ENCODE measurements around the gene TOR3A.
"Not testable (repeated sequence)": the region's sequence is repeated elsewhere in the genome, so short reads cannot be mapped to it uniquely, and the experiment has no call there.

Gene TOR3A

DNA sequence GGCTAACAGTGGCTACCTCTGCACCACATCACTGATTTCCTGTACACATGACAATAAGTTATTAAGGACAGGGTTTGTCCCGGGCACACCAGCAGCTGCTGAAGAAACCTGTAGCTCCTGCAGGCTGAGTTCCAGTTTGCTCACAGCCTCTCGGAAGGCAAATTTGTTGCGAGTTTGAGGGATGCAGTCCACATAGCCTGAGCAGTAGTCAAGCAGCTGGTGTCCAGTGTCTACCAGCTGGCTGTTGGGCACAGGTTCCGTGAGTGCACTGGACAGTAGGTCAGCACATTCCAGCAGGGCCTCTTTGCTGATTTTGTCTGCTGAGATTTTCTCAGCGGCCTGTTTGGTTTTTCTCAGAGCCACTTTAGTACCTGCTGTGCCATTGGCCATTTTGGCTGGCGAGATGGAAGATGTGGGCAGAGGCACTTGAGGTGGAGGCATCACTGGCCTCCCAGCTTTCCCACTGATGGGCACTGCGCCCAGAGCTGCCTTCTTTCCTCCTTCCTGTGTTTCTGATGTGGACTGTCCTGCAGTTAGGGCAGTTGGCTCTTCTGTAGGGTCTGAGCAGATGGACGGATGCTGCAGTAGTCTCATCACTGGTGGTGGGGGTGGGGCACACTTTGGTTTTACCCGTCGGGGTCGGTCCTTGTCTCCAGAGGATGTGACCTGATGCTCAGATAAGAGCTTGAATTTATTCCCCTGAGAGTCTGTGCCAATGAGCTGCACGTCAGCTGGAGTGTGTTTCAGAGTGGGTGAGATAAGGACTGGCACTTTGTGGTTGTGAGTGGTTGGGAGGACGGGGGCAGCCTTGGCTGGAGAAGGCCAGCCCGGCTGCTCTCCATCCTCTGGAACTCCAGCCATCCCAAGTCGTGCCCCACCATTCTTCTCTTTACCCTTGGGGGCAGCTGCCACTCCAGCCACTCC, 26.1 kb downstream of the TOR3A start:
- no peak for DNase-seq (ENCODE audit: low read depth)

DNA sequence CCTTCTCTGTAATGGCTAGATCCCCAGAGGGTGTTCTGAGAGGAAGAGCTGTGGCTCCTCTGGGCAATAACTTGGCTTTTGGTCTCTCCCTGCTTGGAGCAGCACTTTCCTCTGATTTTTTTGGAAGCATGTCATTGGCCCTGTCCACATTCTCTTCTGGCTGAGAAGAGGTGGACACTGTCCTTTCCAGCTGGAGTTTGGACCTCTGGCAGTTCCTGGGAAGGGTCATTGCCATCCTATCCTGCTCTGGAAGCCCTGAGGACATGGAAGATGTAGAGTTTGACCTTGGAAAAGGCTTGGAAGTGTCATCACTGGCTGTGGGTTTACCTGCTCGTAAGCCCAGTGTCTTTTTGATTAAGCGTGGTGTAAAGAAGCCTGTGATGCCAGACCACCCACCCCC, 26.8 kb downstream of the TOR3A start:
- DNase-seq (ENCODE audit: low read depth): no peak

DNA sequence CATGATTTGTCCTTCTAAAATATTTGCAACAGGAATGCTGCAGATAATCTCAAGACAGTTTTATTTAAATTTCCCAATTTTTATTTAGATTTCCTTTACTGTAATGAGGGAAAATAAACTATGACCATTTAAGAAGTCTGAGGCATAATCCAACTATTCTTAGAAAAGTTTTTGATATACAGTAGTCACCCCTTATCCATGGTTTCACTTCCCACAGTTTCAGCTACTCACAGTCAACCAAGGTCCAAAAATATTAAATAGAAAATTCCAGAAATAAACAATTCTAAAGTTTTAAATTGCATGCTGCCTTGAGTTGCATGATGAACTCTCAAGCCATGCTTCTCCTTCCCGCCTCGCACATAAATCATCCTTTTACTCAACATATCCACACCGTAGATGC, 33.3 kb downstream of the TOR3A start:
- no peak for DNase-seq (ENCODE audit: low read depth)

DNA sequence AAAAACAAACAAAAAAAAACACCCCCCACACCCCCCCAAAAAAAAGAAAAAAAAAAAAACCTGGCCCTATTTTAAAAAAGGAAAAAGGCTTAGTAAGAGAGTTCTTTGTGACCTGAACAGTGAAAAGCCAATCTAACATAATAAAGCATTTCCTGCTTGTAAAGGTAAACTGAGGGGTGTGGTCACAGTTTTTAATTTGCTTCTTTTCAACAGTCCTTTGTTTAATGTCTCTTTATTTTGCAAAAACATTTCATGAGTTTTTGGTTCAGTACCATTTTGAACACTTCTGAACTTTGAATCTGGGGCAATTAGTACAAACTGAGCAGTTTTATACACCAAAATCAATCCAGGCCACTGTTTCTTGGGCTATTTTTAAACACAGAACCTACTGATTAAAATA, 37.6 kb downstream of the TOR3A start:
- no peak for DNase-seq (ENCODE audit: low read depth)

DNA sequence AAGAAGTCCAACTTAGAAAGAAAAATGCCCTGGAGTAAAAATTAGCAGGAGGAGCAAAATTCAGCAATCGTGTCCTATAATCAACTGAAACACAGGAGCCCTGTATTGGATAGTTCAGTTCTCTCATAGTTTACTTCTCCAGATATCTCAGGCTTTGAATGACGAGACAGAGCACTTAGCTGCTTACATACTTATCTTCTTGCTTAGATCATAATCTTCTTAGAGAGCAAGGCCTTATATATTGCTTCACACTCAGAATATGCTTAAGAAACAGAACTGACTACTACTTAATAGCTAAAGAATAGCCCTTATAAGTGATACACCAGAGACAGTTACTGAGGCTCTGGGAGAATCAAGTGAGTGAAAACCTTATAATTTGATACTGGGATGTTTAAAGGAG, 38.9 kb downstream of the TOR3A start:
- no peak for DNase-seq (ENCODE audit: low read depth)

DNA sequence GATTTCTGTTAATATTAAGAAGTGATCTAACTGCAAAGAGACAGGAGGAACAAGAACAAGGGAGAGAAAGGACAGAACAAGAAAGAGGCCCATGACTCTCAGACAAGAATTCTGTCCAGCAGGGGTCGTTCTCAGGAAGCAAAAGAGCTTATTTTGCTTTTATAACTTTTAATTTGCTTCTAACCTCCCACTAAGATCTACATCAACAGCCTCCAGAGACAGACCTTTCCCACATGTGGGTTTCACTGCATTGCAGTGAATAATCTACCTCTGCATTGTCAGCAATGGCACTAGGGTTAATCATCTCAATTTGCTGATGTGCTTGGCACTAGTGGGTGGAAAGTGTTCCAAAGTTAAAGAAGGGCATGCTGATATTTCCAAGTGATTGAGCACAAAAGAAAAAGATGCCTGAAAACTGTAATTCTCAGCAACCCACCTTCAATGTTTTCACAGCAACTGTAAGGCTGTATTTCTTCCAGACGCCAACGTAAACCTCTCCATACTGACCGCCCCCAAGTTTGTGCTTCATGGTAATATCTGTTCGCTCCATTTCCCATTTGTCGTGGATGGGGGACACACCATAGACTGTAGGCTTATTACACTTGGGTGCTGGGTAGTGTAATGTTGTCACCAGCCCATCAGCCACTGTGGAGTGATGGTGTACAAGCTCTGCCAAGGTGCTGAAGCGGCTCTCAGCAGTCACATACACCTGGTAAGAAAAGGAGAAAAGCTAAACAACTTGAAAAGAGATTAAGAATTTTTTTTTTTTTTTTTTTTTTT, 39.5 kb downstream of the TOR3A start:
- DNase-seq (ENCODE audit: low read depth): peak; percentile 16

DNA sequence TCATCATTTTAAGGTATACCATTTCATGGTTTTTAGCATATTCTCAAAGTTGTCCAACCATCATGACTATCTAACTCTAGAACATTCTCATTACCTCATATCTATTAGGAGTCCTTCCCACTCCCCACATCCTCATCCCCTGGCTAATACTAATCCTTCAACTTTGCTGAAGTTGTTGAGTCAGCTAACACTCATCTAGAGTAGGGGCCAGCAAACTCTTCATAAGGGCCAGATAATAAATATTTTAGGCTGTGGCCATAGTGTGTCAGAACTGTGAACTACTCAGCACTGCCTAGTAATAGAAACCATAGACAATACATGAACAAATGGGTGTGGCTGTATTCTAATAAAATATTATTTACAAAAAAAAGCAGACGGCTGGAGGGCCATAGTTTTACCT, 43.0 kb downstream of the TOR3A start:
- no peak for DNase-seq (ENCODE audit: low read depth)

DNA sequence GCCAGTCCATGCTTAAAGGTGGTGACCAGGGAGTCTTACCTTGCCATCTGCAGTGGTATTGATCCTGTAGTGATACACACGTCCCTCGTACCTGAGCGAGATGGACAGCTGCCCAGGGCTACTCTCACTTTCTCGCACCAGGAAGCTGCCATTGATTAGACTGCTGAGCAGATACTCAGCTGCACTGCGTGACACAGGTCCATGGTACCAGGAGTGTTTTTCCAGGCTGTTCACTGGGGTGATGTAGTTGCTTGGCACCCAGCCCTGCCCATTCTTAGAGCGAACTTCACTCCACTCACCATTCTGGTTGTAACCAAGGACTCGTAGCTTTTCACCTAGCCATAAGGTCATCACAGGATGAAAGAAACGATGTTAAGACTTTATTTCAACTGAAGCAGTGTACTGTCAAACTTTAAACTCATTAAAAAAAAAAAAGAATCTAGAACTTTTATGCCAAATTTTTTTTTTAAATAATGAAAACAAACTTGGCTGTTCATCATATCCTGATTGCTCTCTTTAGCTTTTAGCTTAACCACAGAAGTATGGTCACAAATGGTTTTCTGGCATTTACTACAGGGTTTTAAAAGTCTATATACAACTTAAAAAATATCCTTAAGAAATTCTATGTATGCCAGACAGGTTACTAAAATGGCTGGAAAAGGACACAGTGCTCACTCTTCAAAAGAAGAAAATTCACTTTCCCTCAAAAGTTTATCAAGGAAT, 44.6 kb downstream of the TOR3A start:
- DNase-seq (ENCODE audit: low read depth): no peak

DNA sequence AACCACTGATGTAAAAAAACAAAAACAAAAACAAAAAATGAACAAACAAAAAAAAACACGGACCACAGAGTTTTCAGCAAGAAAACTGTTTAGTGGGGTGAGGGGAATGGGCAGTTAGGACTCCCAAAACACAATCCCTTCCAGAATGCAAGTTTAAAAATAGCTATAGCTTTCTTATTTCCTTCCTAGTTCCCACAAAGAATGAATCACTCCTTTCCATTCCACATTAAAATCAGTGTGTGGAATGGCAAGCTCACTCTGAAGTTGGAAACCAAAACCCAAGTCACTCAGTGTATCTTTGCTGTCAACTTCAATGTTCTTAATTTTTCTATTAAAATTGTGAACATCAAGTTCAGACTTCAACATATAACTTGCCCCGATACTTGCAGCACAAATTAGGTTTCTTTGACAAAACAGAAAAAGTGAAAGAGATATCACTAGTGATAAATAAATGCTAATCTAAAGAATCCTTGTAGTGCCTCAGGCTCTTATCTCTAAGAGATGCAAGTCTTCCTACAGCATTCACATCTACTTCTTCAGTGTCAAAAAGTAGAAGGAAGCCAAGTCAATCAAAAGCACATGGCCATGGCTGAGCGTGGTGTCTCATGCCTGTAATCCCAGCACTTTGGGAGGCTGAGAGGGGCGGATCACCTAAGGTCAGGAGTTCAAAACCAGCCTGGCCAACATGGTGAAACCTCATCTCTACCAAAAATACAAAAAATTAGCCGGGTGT, 45.5 kb downstream of the TOR3A start:
- no peak for DNase-seq (ENCODE audit: low read depth)

DNA sequence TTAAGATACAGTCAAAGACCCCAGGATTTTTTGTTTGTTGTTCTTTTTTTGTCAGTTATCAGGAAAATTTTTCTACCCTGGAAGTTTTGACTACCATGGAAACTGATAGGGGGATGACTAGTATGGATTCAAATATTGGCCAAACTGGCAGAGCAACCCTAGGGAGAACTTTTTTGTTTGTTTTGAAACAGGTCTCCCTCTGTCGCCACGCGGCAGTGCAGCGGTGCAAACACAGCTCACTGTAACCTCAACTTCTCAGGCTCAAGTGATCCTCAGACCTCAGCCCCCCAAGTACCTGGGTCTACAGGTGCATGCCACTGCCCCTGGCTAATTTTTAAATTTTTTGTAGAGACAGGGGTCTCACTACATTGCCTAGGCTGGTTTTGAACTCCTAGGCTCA, 46.6 kb downstream of the TOR3A start:
- DNase-seq (ENCODE audit: low read depth): no peak

DNA sequence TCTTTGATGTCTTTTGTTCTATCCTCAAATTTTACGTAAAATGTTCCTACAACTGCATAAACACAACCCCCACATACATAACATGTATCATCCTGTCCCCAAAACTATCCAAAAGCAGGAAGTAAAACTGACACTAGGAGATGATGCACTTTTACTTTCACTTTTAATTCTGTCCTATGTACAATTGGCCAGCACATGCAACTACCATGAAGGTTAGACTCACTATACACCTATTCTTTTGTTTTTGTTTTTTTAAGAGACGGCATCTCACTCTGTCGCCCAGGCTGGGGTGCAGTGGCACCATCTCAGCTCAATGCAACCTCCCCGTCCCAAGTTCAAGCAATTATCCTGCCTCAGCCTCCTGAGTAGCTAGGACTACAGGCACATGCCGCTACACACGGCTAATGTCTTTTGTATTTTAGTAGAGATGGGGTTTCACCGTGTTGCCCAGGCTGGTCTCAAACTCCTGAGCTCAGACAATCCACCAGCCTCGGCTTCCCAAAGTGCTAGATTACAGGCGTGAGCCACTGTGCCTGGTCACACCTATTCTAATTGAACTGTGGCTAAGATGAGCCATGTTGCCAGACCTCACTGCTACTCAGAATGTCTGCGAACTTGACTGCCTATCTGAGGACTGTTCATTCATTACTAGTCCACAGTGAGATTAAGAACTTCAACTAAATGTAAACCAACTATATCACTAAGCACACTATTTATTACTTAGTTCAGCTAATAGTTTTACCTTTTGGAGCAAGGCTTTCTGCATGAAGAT, 48.0 kb downstream of the TOR3A start:
- no peak for DNase-seq (ENCODE audit: low read depth)

DNA sequence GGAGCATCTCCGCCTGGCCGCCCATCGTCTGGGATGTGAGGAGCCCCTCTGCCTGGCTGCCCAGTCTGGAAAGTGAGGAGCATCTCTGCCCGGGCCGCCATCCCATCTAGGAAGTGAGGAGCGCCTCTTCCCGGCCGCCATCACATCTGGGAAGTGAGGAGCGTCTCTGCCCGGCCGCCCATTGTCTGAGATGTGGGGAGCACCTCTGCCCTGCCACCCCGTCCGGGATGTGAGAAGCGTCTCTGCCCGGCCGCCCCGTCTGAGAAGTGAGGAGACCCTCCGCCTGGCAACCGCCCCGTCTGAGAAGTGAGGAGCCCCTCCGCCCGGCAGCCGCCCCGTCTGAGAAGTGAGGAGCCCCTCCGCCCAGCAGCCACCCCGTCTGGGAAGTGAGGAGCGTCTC, 53.3 kb downstream of the TOR3A start:
- not testable (repeated sequence) for DNase-seq (ENCODE audit: low read depth)

DNA sequence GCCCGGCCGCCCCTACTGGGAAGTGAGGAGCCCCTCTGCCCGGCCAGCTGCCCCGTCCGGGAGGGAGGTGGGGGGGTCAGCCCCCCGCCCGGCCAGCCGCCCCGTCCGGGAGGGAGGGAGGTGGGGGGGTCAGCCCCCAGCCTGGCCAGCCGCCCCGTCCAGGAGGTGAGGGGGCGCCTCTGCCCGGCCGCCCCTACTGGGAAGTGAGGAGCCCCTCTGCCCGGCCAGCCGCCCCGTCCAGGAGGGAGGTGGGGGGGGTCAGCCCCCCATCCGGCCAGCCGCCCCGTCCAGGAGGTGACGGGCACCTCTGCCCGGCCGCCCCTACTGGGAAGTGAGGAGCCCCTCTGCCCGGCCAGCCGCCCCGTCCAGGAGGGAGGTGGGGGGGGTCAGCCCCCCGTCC, 53.8 kb downstream of the TOR3A start:
- not testable (repeated sequence) for DNase-seq (ENCODE audit: low read depth)

DNA sequence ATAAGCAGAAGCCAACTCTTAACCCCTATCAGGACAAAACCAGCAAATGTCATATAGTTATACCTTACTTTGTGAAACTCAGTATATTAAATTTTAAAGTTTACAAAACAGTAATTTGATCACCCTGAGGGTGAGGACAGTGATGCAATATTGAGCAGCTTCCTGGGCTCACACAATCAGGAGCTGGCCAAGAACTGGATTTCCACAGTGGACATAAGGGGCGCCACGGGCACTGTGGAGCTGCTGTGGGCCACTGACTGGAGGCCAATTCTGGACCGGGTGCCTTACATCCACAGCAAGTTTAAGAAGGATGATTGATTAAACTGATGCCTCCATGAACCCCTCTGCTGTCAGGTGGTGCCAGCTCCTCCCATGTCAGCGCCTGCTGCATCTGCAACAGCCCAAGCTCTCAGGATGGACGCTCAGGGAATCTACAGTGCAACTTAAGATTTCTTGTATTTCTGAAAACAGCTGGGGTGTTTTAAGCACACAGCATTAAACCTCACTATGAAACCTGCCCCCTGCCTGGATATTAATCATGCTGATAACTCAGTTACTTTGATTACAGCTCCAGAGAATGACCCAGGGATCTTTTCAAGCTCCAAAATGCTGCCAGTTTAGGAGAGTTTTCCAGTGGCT, 55.9 kb downstream of the TOR3A start:
- DNase-seq (ENCODE audit: low read depth): no peak

DNA sequence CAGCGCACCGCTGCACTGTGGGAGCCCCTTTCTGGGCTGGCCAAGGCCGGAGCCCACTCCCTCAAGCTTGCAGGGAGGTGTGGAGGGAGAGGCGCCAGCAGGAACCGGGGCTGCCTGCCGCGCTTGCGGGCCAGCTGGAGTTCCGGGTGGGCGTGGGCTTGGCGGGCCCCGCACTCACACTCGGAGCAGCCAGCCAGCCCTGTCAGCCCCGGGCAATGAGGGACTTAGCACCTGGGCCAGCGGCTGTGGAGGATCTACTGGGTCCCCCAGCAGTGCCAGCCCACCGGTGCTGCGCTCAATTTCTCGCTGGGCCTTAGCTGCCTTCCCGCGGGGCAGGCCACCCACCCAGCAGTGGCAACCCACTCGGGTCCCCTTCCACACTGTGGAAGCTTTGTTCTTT, 56.9 kb downstream of the TOR3A start:
- not testable (repeated sequence) for DNase-seq (ENCODE audit: low read depth)

DNA sequence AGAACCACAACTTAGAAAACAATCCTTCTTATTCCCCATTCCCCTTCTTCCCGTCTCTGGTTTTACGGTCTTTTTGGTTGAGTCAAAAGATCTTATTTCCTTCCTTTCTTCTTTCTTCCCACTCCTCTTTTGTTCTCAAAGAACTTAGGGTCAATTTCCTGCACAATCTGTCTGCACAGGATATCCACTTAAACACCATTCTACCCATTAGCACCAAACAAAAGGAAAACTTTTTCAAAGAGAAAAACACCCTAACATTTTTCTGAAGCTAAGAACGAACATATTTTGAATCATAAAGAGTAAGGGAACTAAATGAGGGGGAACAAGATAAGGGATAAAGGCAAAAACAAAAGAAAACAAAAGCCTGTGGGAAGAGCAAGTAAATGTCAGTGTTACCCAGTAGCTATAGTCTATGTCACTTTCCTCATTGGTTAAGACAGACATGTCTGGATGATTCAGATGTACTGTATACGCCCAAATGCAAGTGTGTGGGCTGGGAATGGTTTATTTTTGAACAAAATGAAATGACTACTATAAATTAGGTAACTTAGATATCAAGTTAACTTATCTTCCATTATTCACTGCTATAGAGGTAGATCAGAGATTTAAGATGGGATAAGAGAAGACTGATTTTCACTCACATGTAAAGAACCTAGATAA, 59.9 kb downstream of the TOR3A start:
- DNase-seq (ENCODE audit: low read depth): no peak

DNA sequence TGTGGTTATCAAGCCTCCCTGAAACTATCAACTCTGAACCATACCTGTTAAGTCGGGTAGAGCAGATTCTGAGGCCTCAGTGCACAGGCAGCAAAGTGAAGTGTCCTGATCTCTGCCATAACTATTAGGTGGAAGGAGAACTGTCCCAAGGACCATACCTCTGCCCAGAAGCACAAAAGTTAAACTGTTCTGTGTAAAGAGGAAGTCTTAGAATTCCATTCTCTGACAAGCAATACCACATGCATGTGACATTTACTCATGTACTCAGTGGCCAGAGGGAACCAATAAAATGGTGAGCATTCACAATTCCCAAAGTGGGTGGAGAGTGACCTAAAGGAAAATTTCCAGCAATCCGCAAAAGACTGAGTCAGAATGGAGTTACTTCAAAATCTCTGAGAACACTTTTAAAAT, 61.0 kb downstream of the TOR3A start:
- no peak for DNase-seq (ENCODE audit: low read depth)

DNA sequence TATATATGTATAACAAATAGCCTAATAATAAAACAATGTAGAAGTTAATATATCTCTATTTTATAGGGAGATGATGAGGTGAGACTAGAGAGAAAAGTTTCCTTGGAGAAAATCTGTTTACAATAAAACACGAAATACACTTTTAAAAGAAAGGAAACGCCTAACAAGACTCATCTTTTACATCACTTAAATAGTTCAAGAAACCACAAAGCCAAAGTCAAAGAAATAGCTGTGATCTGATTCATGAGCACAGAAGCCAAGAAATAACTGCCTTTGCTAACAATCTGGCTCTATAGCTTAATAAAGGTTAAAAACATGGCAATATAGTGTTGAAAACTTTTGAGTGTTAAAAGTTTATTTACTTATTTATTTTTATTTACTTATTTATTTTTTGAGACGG, 61.5 kb downstream of the TOR3A start:
- no peak for DNase-seq (ENCODE audit: low read depth)

DNA sequence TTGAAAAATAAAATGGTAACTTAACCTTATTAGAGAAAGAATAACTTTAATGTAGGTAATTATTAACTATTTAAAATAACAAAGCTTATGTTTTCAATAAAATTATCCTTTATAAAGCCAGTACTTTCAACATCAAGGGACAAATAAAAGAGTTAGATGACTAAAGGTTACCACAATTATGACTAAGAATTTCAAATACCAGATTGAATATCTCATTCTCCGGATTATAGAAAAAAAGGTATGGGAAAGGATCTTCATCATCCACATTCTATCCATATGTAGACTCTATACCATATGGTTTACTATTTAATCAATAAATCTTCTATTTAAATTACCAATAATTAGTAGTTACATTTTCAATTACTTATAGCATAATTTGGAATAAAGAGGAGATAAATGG, 62.8 kb downstream of the TOR3A start:
- DNase-seq (ENCODE audit: low read depth): no peak

DNA sequence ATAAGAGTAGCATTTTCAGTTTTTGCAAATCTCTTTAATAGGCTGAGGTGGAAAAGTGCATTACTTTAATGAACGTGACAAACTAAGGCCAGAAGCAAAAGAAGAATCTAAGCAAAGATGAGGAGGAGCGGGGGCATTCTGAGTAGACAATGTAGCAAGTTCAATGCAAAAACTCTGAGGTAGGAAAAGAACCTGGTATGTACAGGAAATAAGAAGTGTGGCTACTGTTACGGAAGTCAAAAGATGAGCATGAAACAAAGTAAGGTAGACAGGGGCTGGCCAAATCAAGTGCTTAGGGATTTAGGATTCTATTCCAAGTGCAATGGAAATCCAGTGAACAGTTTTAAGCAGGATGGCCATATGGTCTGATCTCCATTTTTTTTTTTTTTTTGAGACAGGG, 63.7 kb downstream of the TOR3A start:
- DNase-seq (ENCODE audit: low read depth): no peak
